ENCODE results near the gene VWC2L.

Gene VWC2L

DNA sequence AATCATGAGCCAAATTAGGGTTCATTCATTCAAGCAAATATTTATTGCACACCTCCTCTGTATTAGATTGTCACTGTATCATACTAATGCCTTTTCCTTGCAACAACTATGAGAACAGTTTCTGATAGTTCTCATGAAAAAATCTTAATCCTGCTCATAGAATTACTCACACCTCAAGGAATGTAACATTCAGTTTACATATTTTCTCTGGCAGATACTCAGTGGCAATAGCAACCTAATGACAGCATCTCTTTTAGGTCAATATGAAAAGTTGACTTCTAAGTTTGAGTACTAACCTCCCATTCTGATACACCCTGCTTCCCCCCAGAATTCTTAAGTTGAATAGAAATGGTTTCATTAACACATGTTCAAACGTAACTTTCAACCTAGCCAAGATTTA is 132.0 kb downstream of the VWC2L start:
- DNase-seq = no peak

DNA sequence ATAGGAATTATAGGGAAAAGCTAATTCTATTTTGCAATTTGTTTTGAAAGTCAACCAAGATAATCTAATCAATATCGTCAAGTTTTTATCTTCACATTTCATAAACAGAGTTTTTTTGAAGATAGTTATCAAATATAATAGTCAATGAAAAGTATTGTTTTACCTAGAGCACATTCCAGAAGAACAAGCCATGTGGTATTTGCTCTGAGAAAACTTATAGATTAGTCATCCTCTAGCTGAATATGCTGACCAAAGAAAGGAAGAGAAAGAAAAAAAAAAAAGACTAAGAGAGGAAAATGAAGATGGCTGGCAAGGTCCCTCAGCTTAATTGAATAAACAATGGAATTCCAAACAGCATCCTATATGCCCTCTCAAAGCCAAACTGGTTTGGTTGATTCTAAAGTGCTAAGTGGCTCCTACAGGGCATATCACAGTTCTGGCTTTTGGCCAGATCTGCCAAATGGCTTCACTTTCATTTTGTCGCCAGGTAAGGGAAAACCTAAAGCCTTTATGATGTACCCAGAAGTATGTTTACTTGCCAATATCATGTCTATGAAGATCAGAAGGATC is 132.6 kb downstream of the VWC2L start:
- DNase-seq = no peak

DNA sequence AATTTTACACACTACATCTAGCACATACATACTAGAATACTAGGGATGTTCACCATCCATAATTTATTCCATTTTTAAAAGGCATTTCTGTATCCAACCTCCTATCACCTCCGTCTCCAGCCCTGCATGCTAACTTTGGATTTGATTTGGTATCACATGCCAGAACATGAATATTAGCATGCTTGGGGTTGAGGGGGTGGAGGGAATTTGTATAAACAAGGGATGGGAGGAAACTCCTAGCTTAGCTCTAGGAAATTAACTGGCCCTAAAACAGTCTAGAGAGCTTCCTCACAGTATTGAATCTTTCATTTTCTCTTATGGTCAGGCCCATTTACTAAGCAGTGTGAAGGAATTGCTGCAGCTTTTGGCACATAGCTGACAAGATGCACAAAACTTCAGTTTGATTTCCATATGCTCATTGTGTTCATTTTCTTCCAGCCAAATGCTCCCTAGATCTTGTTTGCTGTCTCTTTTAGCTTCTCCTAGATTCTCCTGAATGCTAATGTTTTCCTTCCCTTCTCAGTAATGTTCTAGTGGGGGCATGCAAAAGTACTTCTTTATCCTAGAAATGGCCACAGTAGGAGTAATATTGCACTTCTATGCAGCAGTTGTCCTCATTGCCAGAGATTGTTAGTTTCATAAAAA is 135.2 kb downstream of the VWC2L start:
- DNase-seq = no peak

DNA sequence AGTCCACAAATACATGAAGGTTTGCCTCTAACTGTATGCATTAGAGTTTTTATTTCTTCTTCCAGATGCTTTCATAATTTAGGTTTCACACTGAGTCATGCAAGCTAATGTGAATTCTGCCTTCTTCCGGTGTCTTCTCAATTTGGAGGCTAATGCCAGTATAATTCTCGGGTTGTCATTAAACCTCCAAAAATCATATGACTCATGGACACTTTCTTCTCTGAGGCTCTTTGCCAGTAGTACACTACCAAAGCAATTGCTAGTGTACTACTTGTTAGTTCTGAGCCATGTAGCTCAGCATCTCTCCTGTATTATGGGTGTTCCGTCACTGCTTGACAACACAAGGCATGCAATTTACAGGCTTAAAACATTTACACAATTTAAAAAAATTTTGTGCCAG is 137.1 kb downstream of the VWC2L start:
- DNase-seq = no peak

DNA sequence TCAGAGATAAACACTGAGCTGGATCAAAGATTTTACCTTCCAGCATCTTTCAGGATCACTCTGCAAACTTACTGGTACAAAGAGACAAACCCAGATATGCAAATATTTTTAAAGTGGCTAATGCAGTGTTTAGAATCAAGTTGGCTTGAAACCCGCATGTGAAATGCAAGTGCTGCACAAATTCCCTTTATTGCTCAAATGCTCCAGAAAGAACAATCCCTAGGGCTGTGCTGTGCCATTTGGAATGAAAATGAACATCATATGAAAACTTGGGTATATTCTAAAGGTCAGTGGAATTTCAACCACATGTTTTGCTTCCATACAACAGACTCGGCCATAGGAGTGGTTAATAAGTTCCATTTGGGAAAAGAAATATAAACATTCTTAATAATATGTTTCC is 139.1 kb downstream of the VWC2L start:
- no peak for DNase-seq

DNA sequence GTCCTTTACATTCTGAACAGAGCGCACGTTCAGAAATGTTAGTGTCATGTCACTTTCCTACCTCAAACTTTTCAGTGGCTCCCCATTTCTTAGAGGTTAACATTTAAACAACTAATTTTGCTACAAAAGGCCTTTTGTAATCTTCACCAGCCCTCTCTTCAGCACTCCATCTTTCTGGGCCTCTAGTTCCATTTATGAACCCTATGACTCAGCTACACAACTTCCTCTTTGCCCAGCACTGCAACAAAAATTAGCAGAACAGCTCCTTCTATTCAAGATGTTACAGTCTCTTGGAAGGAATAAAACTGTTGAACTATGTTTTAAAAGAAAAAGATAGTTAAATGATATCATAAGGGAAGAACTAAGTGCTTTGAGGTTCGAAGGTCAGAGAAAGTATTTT is 139.9 kb downstream of the VWC2L start:
- no peak for DNase-seq

DNA sequence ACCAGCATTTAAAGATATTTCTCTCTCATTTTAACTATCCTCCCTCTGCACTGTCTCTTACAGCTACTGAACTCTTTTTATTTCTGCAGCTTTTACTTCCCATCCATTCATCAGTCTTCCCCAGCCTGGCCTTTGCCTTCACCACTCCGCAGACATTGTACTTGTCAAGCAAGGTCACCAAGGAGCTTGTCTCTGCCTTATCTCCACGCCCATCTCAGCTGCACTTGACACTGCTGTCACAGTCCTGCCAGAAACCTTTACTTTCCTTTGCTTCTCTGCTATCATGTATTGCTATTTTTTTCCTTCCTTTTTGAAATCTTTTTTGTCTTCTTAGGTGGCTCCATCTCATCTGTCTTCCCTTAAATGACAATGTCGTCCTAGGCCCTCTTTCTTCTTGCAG is 147.0 kb downstream of the VWC2L start:
- DNase-seq = no peak

DNA sequence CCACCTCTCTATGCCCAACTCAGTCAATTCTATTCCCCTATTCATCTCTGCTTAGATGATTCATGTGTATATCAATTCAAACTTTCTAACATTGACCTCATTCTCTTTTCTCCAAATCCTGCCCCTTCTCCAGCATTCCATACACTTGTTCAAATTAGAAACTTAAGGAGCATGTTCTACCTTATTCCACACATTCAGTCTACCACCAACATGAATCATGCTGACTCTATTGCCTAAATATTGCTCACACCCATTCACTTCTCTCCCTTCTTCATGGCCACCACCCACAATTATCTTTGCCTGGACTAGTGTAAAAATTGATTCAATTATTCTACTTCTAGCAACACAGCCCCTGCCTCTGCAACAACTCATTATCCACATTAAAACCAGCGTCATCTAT is 147.5 kb downstream of the VWC2L start:
- no peak for DNase-seq

DNA sequence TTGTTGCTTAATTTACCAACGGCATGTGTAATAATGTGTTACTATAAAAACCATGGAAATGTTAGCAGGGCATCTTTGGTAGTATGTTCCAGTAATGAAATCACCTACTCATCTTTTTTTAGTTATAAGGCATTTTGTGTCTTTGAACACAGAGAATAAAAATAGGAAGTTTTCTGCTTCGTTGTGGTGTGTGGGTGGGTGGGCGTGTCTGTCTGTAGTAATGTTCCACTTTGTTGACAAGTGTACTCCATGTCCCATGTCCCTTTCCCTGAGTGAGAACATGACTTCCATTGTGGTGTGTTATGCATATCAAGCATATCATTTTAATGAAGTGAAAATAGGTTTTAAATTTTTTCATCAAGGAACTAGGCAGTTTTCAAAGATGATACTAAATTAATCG is 149.3 kb downstream of the VWC2L start:
- no peak for DNase-seq

DNA sequence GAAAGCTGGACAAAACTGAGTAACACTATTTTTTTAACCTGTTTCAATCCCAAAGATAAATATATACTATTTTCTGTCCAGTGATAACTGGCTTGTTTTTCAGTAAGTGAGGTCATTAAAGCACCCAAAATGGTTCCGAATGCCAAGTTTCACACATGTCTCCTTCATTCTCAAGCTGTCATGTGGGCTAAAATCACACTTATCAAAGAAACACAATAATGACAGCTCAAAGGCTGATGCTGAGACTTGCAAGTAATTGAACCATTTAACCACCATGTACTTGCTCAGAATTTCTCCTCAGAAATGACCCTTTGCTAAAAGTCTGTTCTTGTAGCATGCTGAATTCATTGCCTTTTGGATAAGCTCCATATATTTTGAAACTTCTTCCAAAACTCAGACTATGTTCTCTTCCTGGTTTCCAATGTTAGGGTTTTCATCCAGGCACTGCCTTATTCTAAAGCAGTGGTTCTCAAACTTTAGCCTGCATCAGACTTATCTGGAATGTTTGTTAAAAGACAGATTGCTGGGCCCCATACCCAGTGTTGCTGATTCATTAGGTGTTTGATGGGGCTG is 149.8 kb downstream of the VWC2L start:
- DNase-seq = no peak

DNA sequence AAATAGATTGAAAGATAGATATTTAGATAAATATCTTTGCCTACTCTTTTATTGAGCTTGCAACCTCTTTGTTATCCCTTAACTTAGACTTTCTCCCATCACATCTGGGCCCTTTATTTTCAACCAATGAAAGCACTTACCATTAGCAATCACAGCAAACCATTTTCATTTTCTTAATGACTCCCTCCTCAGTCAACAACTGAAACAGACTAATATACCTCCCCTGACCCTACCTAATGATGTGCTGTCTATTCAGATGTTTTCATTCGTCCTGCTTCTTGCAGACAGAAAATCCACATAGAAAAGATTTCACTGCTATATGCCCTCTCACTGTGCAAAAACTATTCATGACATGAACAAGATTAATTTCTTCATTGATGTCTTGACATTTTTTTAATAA is 154.4 kb downstream of the VWC2L start:
- DNase-seq = no peak

DNA sequence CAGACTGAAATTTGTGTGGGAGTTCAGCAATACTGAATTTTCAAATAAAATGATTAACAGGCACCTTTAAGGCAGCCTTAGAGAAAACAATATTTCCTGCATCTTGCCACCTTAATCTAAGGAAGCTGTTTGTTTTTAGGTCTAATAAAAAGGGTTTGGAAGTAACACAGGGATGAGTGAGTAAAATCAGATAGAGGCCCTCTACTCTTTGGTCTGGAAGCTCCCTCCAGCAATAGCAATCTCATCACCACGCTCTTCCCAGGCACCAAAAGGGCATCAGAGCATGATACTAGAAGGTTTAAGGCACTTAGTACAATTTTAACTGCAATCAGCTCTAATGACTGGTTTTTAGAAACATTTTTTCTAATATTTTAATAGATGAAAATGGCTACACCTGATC is 155.6 kb downstream of the VWC2L start:
- no peak for DNase-seq

DNA sequence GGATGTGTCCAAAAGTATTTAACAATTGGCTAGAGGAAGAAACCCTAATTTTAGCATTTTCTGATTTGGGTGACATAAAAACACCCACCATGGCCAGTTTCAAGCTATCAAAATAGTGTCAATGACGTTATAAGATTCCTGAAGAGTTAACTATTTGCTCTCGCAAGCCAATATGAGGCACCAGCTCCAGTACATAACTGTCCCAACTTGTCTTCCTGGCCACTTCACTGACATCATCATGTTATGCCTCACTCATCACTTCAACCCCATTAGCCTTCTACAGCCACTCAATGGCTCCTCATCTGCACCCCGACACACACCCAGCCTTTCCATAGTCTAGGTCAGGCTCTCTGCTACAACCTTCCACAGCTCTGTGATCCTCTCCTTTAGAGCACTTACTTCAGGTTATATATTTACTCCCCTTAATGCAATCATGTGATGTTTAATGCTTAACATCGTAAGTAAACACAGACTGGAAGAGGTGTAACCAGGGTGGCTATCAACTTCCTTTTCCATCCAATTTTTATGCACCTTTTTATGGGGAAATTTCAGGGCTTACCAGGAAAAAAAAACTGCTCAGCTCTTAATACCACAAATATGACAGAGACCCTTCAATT is 158.7 kb downstream of the VWC2L start:
- DNase-seq = no peak

DNA sequence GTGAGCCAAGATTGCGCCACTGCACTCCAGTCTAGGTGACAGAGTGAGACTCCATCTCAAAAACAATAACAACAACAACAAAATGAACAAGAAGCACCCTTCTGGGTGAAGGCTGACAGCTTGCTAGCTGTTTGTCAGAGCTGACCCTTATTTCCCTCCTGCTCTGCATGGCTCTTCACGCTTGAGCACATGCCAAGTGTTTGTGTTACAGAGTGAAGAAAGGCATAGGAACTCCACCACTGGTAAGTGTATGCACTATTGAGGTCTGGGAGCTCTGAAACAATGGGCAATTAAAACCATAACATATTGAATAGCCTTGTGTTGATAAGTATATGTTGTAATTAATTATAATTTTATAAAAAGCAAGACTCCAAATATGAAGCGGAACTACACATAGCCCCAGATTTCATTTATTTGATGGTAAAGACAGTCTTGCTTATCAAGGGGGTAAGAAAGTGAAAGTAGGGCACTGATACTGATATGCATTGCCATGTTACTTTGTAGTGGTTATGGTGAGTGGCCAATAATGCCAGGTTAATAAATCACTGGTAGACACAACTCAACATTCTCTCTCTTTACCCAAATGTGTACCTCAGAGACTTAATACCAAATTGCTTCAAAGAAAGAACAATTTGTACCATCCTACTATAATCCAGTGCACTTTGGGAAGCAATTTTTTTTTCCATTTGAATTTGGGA is 163.4 kb downstream of the VWC2L start:
- DNase-seq = no peak

DNA sequence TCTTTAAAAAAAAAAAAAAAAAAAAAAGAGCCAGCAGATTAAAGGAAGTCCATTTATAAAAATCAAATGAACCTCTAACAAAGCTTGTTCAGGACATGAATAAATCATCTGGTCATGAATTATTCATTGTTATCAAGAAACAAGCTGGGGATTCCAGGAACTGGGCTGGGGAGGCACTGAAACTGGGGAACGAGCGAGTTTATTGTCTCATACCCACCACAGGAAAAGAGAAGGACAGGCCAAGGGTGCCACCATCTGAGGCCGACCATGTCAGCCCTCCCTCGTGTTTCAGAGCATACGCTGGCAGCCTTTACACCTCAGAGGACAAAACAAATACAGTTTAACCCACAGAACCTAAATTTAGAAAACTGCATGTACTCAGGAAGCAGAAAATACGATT is 164.2 kb downstream of the VWC2L start:
- DNase-seq = no peak

DNA sequence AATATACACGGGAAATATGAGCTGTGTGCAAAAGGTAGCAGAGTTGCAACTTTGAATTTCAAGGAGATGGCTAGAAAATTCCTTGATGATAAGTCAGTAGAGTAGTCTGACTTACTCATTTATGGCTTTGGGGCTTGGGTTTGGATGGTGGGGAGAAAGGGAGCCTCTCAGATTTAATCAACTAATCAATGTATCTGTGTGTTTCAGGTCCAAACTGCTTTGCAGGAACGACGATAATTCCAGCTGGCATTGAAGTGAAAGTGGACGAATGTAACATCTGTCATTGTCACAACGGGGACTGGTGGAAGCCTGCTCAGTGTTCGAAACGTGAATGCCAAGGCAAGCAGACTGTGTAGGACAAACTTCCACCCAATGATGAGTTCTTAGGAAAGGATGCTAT is 164.6 kb downstream of the VWC2L start:
- no peak for DNase-seq

DNA sequence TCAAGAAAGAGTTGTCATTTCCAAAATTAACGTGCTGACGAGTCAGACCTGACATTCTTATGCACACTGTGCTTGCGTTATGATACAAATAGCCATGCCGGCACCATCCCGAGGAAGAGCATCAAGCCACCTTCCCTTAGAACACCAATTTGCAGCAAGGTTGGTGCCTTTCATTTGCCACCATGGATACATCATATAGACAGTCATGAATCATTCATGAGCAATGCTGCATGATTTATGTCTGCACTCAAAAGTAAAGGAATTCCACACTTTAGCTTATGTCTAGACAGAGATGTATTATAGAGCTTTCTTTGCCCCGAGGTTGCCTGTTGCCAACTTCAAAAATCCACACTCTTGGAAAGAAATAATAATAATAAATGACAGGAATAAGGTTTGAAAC is 166.9 kb downstream of the VWC2L start:
- DNase-seq = no peak

DNA sequence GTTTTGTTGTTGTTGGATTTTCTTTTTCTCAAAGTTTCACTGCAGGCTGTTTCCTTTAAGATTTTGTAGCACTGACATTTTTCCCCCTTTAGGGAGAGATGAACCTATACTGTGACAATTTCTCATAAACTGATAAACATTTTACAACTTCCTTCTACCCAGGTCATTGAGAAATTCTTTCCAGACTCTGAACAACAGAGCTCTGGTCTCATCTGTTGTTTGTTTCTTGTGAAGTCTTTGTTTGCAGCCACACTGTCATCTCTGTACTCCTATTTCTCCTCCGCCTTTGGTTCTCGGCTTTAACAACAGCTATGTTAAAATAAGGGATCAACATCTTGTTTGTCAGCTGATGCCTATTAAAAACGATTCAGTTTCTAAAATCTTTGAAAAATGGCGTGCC is 167.6 kb downstream of the VWC2L start:
- no peak for DNase-seq

DNA sequence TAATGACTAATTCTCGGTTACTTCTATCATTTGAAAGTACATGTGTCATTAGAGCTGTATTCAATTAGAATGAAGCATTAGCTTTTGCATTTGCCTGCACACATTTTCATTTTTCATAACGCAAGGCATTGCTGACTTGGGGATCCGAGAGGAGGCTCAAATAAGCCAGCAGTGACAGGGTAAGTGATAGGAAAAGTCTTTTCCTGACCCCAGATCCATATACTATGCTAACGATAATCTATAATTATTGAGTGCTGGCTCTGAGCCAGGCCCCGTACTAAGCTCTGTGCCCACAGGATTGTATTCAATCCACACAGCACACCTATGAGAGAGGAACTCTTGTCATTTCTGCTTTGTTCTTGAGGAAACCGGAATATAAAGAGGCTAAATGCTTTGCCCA is 168.2 kb downstream of the VWC2L start:
- DNase-seq = no peak

DNA sequence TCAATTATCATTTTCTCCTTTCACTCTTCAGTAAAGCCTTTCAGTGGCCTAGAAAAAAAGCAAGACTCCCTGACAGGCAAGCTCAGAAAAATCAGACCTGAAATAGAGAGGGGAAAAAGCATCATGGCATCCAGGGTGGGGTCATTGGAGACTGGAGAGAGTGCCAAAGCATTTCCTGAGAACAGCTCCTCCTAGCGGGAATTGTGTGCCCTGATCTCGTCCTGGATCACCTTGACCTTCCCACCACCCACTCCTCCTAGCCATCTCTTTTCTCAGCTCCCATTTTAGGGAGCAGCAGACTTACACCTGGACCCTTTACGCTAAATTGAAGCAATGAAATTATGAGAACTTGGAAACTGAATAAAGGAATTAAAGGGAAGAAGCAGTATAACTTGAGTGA is 176.6 kb downstream of the VWC2L start:
- DNase-seq = no peak

DNA sequence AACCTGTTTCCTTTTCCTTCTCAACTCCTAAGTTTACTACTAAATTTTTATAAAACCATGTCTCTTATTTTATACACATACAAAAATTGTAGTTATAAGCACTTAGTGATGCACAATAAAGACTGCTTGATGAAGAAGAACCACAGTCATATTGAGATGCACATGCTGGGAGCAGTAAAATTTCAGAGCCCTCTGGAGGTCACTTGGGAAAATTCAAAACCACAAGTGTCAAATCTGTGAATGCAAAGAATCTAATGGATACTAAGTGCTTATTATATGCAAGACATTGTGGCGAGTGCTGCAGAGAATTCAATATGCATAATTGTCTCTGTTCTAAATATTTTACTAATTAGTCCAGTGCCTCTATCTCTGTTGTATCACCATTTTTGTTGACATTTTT is 180.5 kb downstream of the VWC2L start:
- no peak for DNase-seq

DNA sequence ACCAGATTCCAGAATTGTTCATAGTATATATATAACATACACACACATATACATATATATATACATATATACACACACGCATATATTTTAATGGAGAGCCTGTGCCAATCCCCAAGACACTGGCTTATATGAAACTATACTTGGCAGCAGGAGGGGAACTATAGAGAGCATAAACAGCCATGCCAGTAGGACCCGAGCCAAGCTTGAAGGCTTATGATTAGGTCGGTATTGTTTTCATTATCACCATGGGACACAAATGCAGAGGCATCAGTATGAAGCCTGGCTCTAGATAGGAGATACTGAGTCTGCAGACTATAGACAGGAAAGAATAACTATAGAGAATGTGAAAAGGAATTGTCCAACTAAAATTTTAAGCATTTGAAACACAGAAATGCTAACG is 181.2 kb downstream of the VWC2L start:
- no peak for DNase-seq

DNA sequence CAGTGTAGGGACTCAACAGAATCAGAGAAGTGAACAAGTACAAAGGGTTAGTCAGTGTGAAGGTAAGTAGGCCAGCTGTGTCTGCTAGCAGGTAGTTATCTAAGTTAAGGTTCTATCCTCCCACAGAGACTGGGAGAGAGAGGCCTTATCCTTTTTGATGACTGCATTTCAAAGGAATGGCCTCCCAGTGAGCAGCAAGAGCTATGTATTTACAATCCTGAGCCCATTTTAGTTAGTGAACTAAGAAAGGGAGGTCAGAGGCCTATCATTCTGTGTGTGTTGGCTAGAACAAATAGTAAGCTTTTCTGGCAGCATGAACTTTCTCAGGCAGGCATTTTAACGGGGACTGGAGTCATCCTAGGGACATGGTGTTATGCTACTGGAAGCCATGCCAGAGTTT is 182.9 kb downstream of the VWC2L start:
- DNase-seq = no peak
